HG03442 (cell line): ENCODE data around the gene KIF16B.

ENCODE experiments used
- ATAC-seq: cut with Tn5 transposase; IDR thresholded peaks from one replicate; pipeline ENCODE4 v1.9.1; 2021; ENCODE audit warnings: mild to moderate bottlenecking, moderate library complexity; ENCODE audit not compliant: unreplicated experiment

KIF16B gene

GRCh38 chr20:16554766-16555543, 18.3 kb downstream of the KIF16B start:
- ATAC-seq, result no peak

- no peak for ATAC-seq
Observed at GRCh38 chr20:16553684-16554083, 19.6 kb downstream of the KIF16B start.

GRCh38 chr20:16553101-16553500, 20.1 kb downstream of the KIF16B start:
- ATAC-seq, result no peak

- no peak for ATAC-seq
Observed at GRCh38 chr20:16552015-16552414, 21.2 kb downstream of the KIF16B start.

GRCh38 chr20:16551607-16552006, 21.6 kb downstream of the KIF16B start:
- ATAC-seq, result no peak

- no peak for ATAC-seq
Observed at GRCh38 chr20:16548068-16548672, 25.1 kb downstream of the KIF16B start.

GRCh38 chr20:16544949-16545348, 28.3 kb downstream of the KIF16B start:
- ATAC-seq, result no peak

GRCh38 chr20:16542477-16542876, 30.8 kb downstream of the KIF16B start:
- no peak for ATAC-seq

GRCh38 chr20:16541878-16542277, 31.4 kb downstream of the KIF16B start:
- no peak for ATAC-seq

- no peak for ATAC-seq
Observed at GRCh38 chr20:16541226-16541625, 32.0 kb downstream of the KIF16B start.

GRCh38 chr20:16539280-16540021, 33.8 kb downstream of the KIF16B start:
- no peak for ATAC-seq

GRCh38 chr20:16538779-16539178, 34.5 kb downstream of the KIF16B start:
- no peak for ATAC-seq

GRCh38 chr20:16537918-16538317, 35.3 kb downstream of the KIF16B start:
- no peak for ATAC-seq

GRCh38 chr20:16537025-16537665, 36.1 kb downstream of the KIF16B start:
- ATAC-seq, result no peak

- ATAC-seq, result no peak
Observed at GRCh38 chr20:16535277-16535676, 38.0 kb downstream of the KIF16B start.

- no peak for ATAC-seq
Observed at GRCh38 chr20:16533502-16533901, 39.7 kb downstream of the KIF16B start.

- no peak for ATAC-seq
Observed at GRCh38 chr20:16531485-16531884, 41.8 kb downstream of the KIF16B start.

GRCh38 chr20:16530201-16530681, 43.0 kb downstream of the KIF16B start:
- ATAC-seq, result no peak

GRCh38 chr20:16528078-16528477, 45.2 kb downstream of the KIF16B start:
- ATAC-seq, result no peak

- no peak for ATAC-seq
Observed at GRCh38 chr20:16527438-16527837, 45.8 kb downstream of the KIF16B start.
